Measurements from ENCODE around the gene NBL1. TPM values are rescaled to one million over a fixed set of nuclear protein-coding genes. Genes with fewer than 3 reads are reported as not detected.

NBL1 gene
- total and polyA plus RNA-seq, 4 donors = 0.72 to 4.4 (median 1.7) TPM

GRCh38 chr1:19703280-19703679, 59.2 kb downstream of the NBL1 start:
- Histone ChIP-seq H3K9me3 (ENCODE audit: control insufficient read depth in 4 of 4, low read length in 3 of 4) (no peaks in the 10 kb centered on the region), H3K4me3 (ENCODE audit: low read depth in 1 of 3, low read length in 3 of 3) (no peak overlapping the region), H3K4me1 (ENCODE audit: control insufficient read depth in 4 of 4, insufficient read depth in 4 of 4, low read length in 3 of 4) (peaks cover 0 to 3% (median 0%) of the 10 kb centered on the region in 4 donors), H3K9ac (ENCODE audit: low read depth in 1 of 2, low read length in 2 of 2) (no peak overlapping the region), H3K27me3 (ENCODE audit: control insufficient read depth in 4 of 4, insufficient read depth in 4 of 4, low read length in 3 of 4) (no peaks in the 10 kb centered on the region), H3K36me3 (ENCODE audit: control insufficient read depth in 4 of 4, insufficient read depth in 3 of 4, low read depth in 1 of 4, low read length in 3 of 4) (peaks cover 0 to 8% (median 5%) of the 10 kb centered on the region in 4 donors), H3K27ac (ENCODE audit: low read depth in 1 of 2, low read length in 2 of 2) (no peak overlapping the region)
- no peak for DNase-seq (ENCODE audit: low spot score)
- WGBS = 96% methylated on average over 3 of the region's 3 CpGs
- no peak for TF ChIP-seq SP1 (IDR thresholded peaks at IDR 0.05)
- no peak for TF ChIP-seq JUND (IDR thresholded peaks at IDR 0.05)
- no peak for TF ChIP-seq RAD21 (IDR thresholded peaks at IDR 0.05)
- no peak for TF ChIP-seq MAX (IDR thresholded peaks at IDR 0.05)
- TF ChIP-seq YY1 (IDR thresholded peaks at IDR 0.05) = no peak
- no peak for TF ChIP-seq FOXA1 (IDR thresholded peaks at IDR 0.05)

- peak; percentile 65 for DNase-seq (ENCODE audit: low spot score)
- no peaks in the 10 kb centered on the region for H3K27me3 ChIP-seq (ENCODE audit: control insufficient read depth in 4 of 4, insufficient read depth in 4 of 4, low read length in 3 of 4)
- H3K4me1 ChIP-seq (ENCODE audit: control insufficient read depth in 4 of 4, insufficient read depth in 4 of 4, low read length in 3 of 4) = peaks cover 0 to 3% (median 0%) of the 10 kb centered on the region in 4 donors
- H3K9me3 ChIP-seq (ENCODE audit: control insufficient read depth in 4 of 4, low read length in 3 of 4) = no peaks in the 10 kb centered on the region
- no peak overlapping the region for H3K4me3 ChIP-seq (ENCODE audit: low read depth in 1 of 3, low read length in 3 of 3)
- WGBS = 36% methylated on average over 19 of the region's 19 CpGs
- TF ChIP-seq RAD21 (IDR thresholded peaks at IDR 0.05) (peak; percentile 68 to 81), CTCF (IDR thresholded peaks at IDR 0.05; ENCODE audit: low read depth, low read length, missing input control) (peak; percentile 81), TAF1 (conservative IDR thresholded peaks at IDR 0.05) (no peak)
- H3K27ac ChIP-seq (ENCODE audit: low read depth in 1 of 2, low read length in 2 of 2) = no peak overlapping the region
- H3K36me3 ChIP-seq (ENCODE audit: control insufficient read depth in 4 of 4, insufficient read depth in 3 of 4, low read depth in 1 of 4, low read length in 3 of 4) = peaks cover 0 to 8% (median 3%) of the 10 kb centered on the region in 4 donors
- H3K9ac ChIP-seq (ENCODE audit: low read depth in 1 of 2, low read length in 2 of 2) = no peak overlapping the region
Measured at GRCh38 chr1:19704247-19705113, 60.4 kb downstream of the NBL1 start.

GRCh38 chr1:19705464-19705863, 61.4 kb downstream of the NBL1 start:
- WGBS = 95% methylated on average over 4 of the region's 4 CpGs
- DNase-seq (ENCODE audit: low spot score) = no peak
- peaks cover 0 to 6% (median 2%) of the 10 kb centered on the region in 4 donors for H3K36me3 ChIP-seq (ENCODE audit: control insufficient read depth in 4 of 4, insufficient read depth in 3 of 4, low read depth in 1 of 4, low read length in 3 of 4)
- no peak for TF ChIP-seq TAF1 (conservative IDR thresholded peaks at IDR 0.05)
- no peak for TF ChIP-seq JUND (IDR thresholded peaks at IDR 0.05)
- TF ChIP-seq SP1 (IDR thresholded peaks at IDR 0.05) = no peak
- TF ChIP-seq FOXA2 (IDR thresholded peaks at IDR 0.05) = no peak
- no peak for TF ChIP-seq YY1 (IDR thresholded peaks at IDR 0.05)
- no peak for TF ChIP-seq EGR1 (IDR thresholded peaks at IDR 0.05; ENCODE audit: low read depth in 2 of 2)
- TF ChIP-seq ATF3 (IDR thresholded peaks at IDR 0.05) = no peak
- no peak for TF ChIP-seq FOXA1 (IDR thresholded peaks at IDR 0.05)
- TF ChIP-seq REST (IDR thresholded peaks at IDR 0.05) = no peak
- TF ChIP-seq MAX (IDR thresholded peaks at IDR 0.05) = no peak
- no peak for TF ChIP-seq HNF4G (IDR thresholded peaks at IDR 0.05)
- no peak overlapping the region for H3K9ac ChIP-seq (ENCODE audit: low read depth in 1 of 2, low read length in 2 of 2)
- H3K4me3 ChIP-seq (ENCODE audit: low read depth in 1 of 3, low read length in 3 of 3) = no peak overlapping the region
- no peaks in the 10 kb centered on the region for H3K9me3 ChIP-seq (ENCODE audit: control insufficient read depth in 4 of 4, low read length in 3 of 4)
- H3K27ac ChIP-seq (ENCODE audit: low read depth in 1 of 2, low read length in 2 of 2) = no peak overlapping the region
- H3K4me1 ChIP-seq (ENCODE audit: control insufficient read depth in 4 of 4, insufficient read depth in 4 of 4, low read length in 3 of 4) = peaks cover 0 to 3% (median 0%) of the 10 kb centered on the region in 4 donors
- H3K27me3 ChIP-seq (ENCODE audit: control insufficient read depth in 4 of 4, insufficient read depth in 4 of 4, low read length in 3 of 4) = no peaks in the 10 kb centered on the region
